ENCODE data around the gene NIFK. TPM values are rescaled to one million over a fixed set of nuclear protein-coding genes. Genes with fewer than 3 reads are reported as not detected.

Gene NIFK
- total RNA-seq, 4 donors from 2014 or later = 19.8 to 56.5 (median 28.5) TPM

DNA sequence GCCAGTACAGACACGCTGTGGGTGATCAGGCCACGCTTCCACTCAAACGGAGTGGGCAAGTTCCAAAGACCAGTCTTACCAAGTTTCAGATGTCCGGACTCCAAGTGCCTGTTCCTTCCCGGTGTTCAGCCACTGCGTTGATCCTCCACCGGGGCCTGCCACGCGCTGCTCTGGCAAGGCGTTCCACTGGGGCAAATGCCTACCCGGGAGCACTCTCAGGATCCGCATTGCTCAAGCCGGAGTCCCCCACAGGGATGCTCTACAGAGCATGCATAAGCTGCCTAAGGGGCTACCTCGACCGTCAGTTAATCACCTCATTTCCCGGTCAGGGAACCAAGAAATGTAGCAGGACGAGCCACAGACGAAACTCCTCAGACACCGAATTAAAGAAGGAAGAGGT is 50.5 kb downstream of the NIFK start:
- 88% methylated on average over 19 of the region's 19 CpGs for WGBS
- DNase-seq (ENCODE audit: extremely low spot score) = no peak

DNA sequence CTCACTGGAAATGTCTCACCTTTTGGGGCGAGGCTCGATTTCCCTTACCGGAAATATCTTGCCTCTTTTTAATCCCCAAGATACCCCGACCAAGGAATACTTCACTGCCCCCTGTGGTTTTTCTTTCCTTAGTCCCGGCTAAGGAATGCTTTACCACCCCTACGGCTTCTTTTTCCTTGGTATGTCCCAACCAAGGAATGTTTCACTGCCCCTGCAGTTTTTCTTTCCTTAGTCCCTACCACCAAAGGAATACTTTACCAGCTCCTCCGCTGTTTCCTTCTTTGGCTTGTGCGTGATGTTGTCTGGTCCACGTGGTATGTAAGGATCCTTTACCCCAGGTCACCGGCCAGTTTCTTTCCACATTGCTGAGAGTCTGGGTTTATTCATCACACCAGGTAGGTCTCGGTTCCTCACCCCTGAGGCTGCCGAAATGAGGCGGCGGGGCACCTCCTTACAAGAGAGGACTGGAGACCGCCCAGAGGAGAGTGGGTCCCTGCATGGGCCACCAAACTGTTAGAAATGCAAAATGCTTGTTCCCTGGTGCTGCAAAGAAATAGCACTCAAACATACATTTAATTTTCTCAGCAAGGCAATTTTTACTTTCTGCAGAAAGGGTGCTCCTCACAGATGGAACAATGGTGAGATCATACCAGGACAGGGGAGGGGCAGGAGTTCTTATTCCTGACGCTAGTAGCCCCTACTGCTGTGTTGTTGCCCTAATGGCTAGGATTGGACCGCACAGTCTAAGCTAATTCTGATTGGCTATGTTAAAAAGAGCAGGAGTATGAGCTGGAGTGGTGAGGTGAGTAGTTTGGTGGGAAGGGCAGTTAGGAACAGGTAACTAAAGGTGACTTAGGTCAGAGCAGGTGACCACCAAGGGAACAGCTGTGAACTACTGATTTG is 54.0 kb downstream of the NIFK start:
- 93% methylated on average over 17 of the region's 17 CpGs for WGBS
- no peak for DNase-seq (ENCODE audit: extremely low spot score)
- intact Hi-C loops (cut with DNase I) = no loop called here
- no peaks in the 10 kb centered on the region for H3K27me3 ChIP-seq
- H3K4me1 ChIP-seq = no peaks in the 10 kb centered on the region
- no peak overlapping the region for H3K27ac ChIP-seq (replicated peaks in 1 of 4)
- no peak overlapping the region for H3K4me3 ChIP-seq
- H3K36me3 ChIP-seq = no peaks in the 10 kb centered on the region
- TF ChIP-seq, protein P1, sequence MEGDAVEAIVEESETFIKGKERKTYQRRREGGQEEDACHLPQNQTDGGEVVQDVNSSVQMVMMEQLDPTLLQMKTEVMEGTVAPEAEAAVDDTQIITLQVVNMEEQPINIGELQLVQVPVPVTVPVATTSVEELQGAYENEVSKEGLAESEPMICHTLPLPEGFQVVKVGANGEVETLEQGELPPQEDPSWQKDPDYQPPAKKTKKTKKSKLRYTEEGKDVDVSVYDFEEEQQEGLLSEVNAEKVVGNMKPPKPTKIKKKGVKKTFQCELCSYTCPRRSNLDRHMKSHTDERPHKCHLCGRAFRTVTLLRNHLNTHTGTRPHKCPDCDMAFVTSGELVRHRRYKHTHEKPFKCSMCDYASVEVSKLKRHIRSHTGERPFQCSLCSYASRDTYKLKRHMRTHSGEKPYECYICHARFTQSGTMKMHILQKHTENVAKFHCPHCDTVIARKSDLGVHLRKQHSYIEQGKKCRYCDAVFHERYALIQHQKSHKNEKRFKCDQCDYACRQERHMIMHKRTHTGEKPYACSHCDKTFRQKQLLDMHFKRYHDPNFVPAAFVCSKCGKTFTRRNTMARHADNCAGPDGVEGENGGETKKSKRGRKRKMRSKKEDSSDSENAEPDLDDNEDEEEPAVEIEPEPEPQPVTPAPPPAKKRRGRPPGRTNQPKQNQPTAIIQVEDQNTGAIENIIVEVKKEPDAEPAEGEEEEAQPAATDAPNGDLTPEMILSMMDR (IDR thresholded peaks at IDR 0.05) = no peak
- TF ChIP-seq EP300 (IDR thresholded peaks at IDR 0.05) = no peak
- no peak for TF ChIP-seq POLR2A (IDR thresholded peaks at IDR 0.05; ENCODE audit: low read depth)
- TF ChIP-seq POLR2AphosphoS5 (IDR thresholded peaks at IDR 0.05) = no peak
- H3K9me3 ChIP-seq = peaks cover 0 to 43% (median 30%) of the 10 kb centered on the region in 4 donors

More for the DNA sequence above, 50.5 kb downstream of the NIFK start:
- Histone ChIP-seq H3K9me3 (peaks cover 0 to 27% (median 25%) of the 10 kb centered on the region in 4 donors), H3K27ac (replicated peaks in 1 of 4) (no peak overlapping the region), H3K4me1 (peaks cover 0 to 9% (median 3%) of the 10 kb centered on the region in 4 donors), H3K36me3 (no peaks in the 10 kb centered on the region), H3K27me3 (no peaks in the 10 kb centered on the region), H3K4me3 (no peak overlapping the region)
- intact Hi-C loops (cut with DNase I) = no loop called here
- no peak for TF ChIP-seq POLR2AphosphoS5 (IDR thresholded peaks at IDR 0.05)

DNA sequence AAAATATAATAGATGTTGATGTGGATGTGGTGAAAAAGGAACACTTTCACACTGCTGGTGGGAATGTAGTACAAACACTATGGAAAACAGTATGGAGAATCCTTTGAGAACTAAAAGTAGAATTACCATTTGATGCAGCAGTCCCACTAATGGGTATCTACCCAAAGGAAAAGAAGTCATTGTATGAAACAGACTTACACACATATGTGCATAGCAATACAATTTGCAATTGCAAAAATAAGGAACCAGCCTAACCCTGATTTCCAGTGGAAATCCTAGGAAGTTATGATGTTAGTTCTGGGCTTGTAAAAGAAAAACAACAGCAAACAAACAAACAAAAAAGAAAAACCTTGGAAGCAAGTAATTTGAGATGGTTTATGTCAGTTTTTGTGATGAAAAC is 58.8 kb downstream of the NIFK start:
- TF ChIP-seq, protein P1 (IDR thresholded peaks at IDR 0.05) = no peak
- TF ChIP-seq POLR2A (IDR thresholded peaks at IDR 0.05; ENCODE audit: low read depth) = no peak
- TF ChIP-seq POLR2AphosphoS5 (IDR thresholded peaks at IDR 0.05) = no peak
- no peak for TF ChIP-seq EP300 (IDR thresholded peaks at IDR 0.05)
- no peak overlapping the region for H3K27ac ChIP-seq (replicated peaks in 1 of 4)
- no peak for DNase-seq (ENCODE audit: extremely low spot score)
- no peak overlapping the region for H3K4me3 ChIP-seq
- H3K27me3 ChIP-seq = no peaks in the 10 kb centered on the region
- H3K4me1 ChIP-seq = no peaks in the 10 kb centered on the region
- H3K36me3 ChIP-seq = no peaks in the 10 kb centered on the region
- peaks cover 0 to 39% (median 21%) of the 10 kb centered on the region in 4 donors for H3K9me3 ChIP-seq
- intact Hi-C loops (cut with DNase I) = no loop called here

Other genes starting within 250 kb of the NIFK start
- not detected for gene RNU4ATAC, start 206.0 kb downstream of the NIFK start, total RNA-seq
- gene CLASP1, start 87.4 kb downstream of the NIFK start, total RNA-seq = 10 to 100 TPM; 62.6 to 78.6 (median 70.5) TPM
- gene TSN, start 18.8 kb upstream of the NIFK start, total RNA-seq = 10 to 100 TPM; 24.5 to 33.6 (median 26.3) TPM